HG03139 (cell line): ENCODE measurements around the gene RSRP1.

Source experiments
- ATAC-seq: cut with Tn5 transposase; IDR thresholded peaks from one replicate; pipeline ENCODE4 v1.9.1; 2021; ENCODE audit not compliant: unreplicated experiment

Gene RSRP1

DNA sequence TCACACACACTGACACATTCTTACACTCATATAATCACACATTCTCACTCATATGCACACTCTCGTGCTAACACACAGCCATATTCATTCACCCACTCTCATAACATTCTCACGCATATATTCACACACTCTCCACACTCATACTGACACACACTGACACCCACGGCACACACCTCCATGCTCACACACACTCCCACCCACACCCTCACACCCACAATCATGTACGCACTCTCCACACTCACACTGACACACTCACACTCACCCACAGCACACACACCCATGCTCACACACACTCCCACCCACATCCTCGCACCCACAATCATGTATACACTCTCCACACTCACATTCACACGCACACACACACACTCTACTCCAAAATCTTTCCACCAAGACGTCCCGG is 53.2 kb downstream of the RSRP1 start:
- ATAC-seq = no peak

GRCh38 chr1:25193229-25193628 is 54.0 kb downstream of the RSRP1 start:
- no peak for ATAC-seq
